H9 (cell line): Measurements from ENCODE around the gene MARF1. TPM values are rescaled to one million over a fixed set of nuclear protein-coding genes. Genes with fewer than 3 reads are reported as not detected.

ENCODE experiments used
- DNase-seq: peaks from one replicate; pipeline ENCODE4 v3.0.0-alpha.2; 2017
- H2AFZ ChIP-seq: one replicate; pipeline ENCODE4 v1.6.1; 2013; ENCODE audit warnings: mild to moderate bottlenecking, low read length, control low read depth, moderate library complexity
- H2AK5ac ChIP-seq: 2 replicates; pipeline ENCODE4 v1.6.1; 2013; ENCODE audit warnings: low read length, control low read depth, mixed read lengths; ENCODE audit not compliant: insufficient read length
- H2BK120ac ChIP-seq: one replicate; pipeline ENCODE4 v1.6.1; 2013; ENCODE audit warnings: low read depth, mild to moderate bottlenecking, low read length, control low read depth, inconsistent platforms; ENCODE audit not compliant: poor library complexity, severe bottlenecking
- H2BK12ac ChIP-seq: 2 replicates; pipeline ENCODE4 v1.6.1; 2013; ENCODE audit warnings: low read length, control low read depth, mixed read lengths, low read depth; ENCODE audit not compliant: insufficient read length
- H2BK15ac ChIP-seq: 2 replicates; pipeline ENCODE4 v1.6.1; 2013; ENCODE audit warnings: low read depth, low read length, control low read depth
- H2BK20ac ChIP-seq: one replicate; pipeline ENCODE4 v1.6.1; 2013; ENCODE audit warnings: low read depth, mild to moderate bottlenecking, low read length, control low read depth, inconsistent platforms; ENCODE audit not compliant: poor library complexity, severe bottlenecking
- H2BK5ac ChIP-seq: 2 replicates; pipeline ENCODE4 v1.6.1; 2013; ENCODE audit warnings: low read length, control low read depth, mixed read lengths; ENCODE audit not compliant: insufficient read length
- H3K14ac ChIP-seq: 2 replicates; pipeline ENCODE4 v1.6.1; 2013; ENCODE audit warnings: low read length, control low read depth; ENCODE audit not compliant: insufficient read depth
- H3K18ac ChIP-seq: 2 replicates; pipeline ENCODE4 v1.6.1; 2013; ENCODE audit warnings: low read depth, mild to moderate bottlenecking, mixed read lengths, low read length, control low read depth; ENCODE audit not compliant: insufficient read length
- H3K23ac ChIP-seq: 2 replicates; pipeline ENCODE4 v1.6.1; 2013; ENCODE audit warnings: low read length, control low read depth, mixed read lengths, low read depth; ENCODE audit not compliant: insufficient read length
- H3K23me2 ChIP-seq: 2 replicates; pipeline ENCODE4 v1.6.1; 2013; ENCODE audit warnings: low read depth, mild to moderate bottlenecking, mixed read lengths, low read length, control low read depth; ENCODE audit not compliant: insufficient read length, poor library complexity, severe bottlenecking
- H3K27ac ChIP-seq: 2 replicates; pipeline ENCODE4 v1.5.1; 2013; ENCODE audit warnings: low read length, control low read depth, mixed read lengths, low read depth; ENCODE audit not compliant: insufficient read length
- H3K27me3 ChIP-seq: 2 replicates; pipeline ENCODE4 v1.6.1; 2013; ENCODE audit warnings: low read length, control low read depth, inconsistent platforms; ENCODE audit not compliant: insufficient read depth
- H3K4ac ChIP-seq: 2 replicates; pipeline ENCODE4 v1.6.1; 2013; ENCODE audit warnings: low read depth, mild to moderate bottlenecking, control low read depth, inconsistent platforms, low read length, moderate library complexity
- H3K4me1 ChIP-seq: 2 replicates; pipeline ENCODE4 v1.6.1; 2013; ENCODE audit warnings: low read length, control low read depth, inconsistent platforms; ENCODE audit not compliant: insufficient read depth
- H3K4me2 ChIP-seq: 2 replicates; pipeline ENCODE4 v1.6.1; 2013; ENCODE audit warnings: low read length, control low read depth, mixed read lengths; ENCODE audit not compliant: insufficient read length, insufficient read depth
- H3K56ac ChIP-seq: 2 replicates; pipeline ENCODE4 v1.6.1; 2013; ENCODE audit warnings: low read depth, mild to moderate bottlenecking, mixed read lengths, low read length, control low read depth; ENCODE audit not compliant: insufficient read length
- H3K79me1 ChIP-seq: 2 replicates; pipeline ENCODE4 v1.6.1; 2013; ENCODE audit warnings: low read depth, mild to moderate bottlenecking, moderate library complexity, low read length, control low read depth, inconsistent platforms; ENCODE audit not compliant: insufficient read depth, poor library complexity, severe bottlenecking
- H3K79me2 ChIP-seq: 2 replicates; pipeline ENCODE4 v1.6.1; 2013; ENCODE audit warnings: low read length, control low read depth, inconsistent platforms; ENCODE audit not compliant: insufficient read depth
- H3K9ac ChIP-seq: 2 replicates; pipeline ENCODE4 v1.6.1; 2013; ENCODE audit warnings: low read length, control low read depth, mixed read lengths; ENCODE audit not compliant: insufficient read length; ENCODE audit errors: extremely low read depth
- H3K9me3 ChIP-seq: one replicate; pipeline ENCODE4 v1.6.1; 2013; ENCODE audit warnings: low read depth, low read length, inconsistent platforms; ENCODE audit not compliant: control insufficient read depth
- H3T11ph ChIP-seq: one replicate; pipeline ENCODE4 v1.6.1; 2013; ENCODE audit warnings: mild to moderate bottlenecking, low read length, control low read depth, inconsistent platforms
- H4K20me1 ChIP-seq: one replicate; pipeline ENCODE4 v1.6.1; 2013; ENCODE audit not compliant: control insufficient read depth, insufficient read length, insufficient read depth
- H4K5ac ChIP-seq: 2 replicates; pipeline ENCODE4 v1.6.1; 2013; ENCODE audit warnings: low read depth, mild to moderate bottlenecking, mixed read lengths, low read length, control low read depth; ENCODE audit not compliant: insufficient read length
- H4K8ac ChIP-seq: replicated peaks from 2 replicates; pipeline ENCODE4 v1.6.1; 2013; ENCODE audit warnings: low read length, control low read depth, mixed read lengths, low read depth; ENCODE audit not compliant: insufficient read length
- H4K91ac ChIP-seq: 2 replicates; pipeline ENCODE4 v1.6.1; 2013; ENCODE audit warnings: low read depth, mild to moderate bottlenecking, moderate library complexity, mixed read lengths, low read length, control low read depth; ENCODE audit not compliant: insufficient read length
- H3K27ac Mint-ChIP-seq, 3 experiments: 2 replicates in 2 of 3; 3 replicates in 1 of 3; pipeline ENCODE4 v1.8.0; 2020 to 2021; ENCODE audit warnings: mixed read lengths in 3 of 3, mild to moderate bottlenecking in 1 of 3, moderate library complexity in 1 of 3
- H3K27me3 Mint-ChIP-seq: 2 replicates; pipeline ENCODE4 v1.8.0; 2021; ENCODE audit warnings: low read depth, mild to moderate bottlenecking, moderate library complexity, mixed read lengths
- H3K36me3 Mint-ChIP-seq, 3 experiments: 2 replicates in 2 of 3; 3 replicates in 1 of 3; pipeline ENCODE4 v1.8.0; 2020 to 2021; ENCODE audit warnings: low read depth in 3 of 3, mixed read lengths in 3 of 3; ENCODE audit not compliant: insufficient read depth in 1 of 3
- H3K4me1 Mint-ChIP-seq, 2 experiments: 2 replicates each; pipeline ENCODE4 v1.8.0; 2020; ENCODE audit warnings: mixed read lengths in 2 of 2
- H3K4me3 Mint-ChIP-seq, 2 experiments: 2 replicates in 1 of 2; 3 replicates in 1 of 2; pipeline ENCODE4 v1.8.0; 2020 to 2021; ENCODE audit warnings: mild to moderate bottlenecking in 2 of 2, mixed read lengths in 2 of 2, moderate library complexity in 1 of 2
- H3K9me3 Mint-ChIP-seq, 2 experiments: 2 replicates in 1 of 2; 3 replicates in 1 of 2; pipeline ENCODE4 v1.8.0; 2020; ENCODE audit warnings: mild to moderate bottlenecking in 2 of 2, mixed read lengths in 2 of 2, moderate library complexity in 1 of 2
- WGBS: extraction: QIAGEN DNeasy Blood & Tissue Kit; methylation state at CpG from one replicate; pipeline ENCODE4 v1.1.7; 2013; ENCODE audit warnings: missing lambda C conversion rate, low lambda C conversion rate, mixed read lengths; ENCODE audit not compliant: insufficient read length; ENCODE audit errors: extremely low coverage; 5-methylcytosine and 5-hydroxymethylcytosine counted together
- total RNA-seq: library from RNA; stranded (reverse); gene quantifications from 2 replicates; pipeline ENCODE4 v1.2.1, GENCODE V29; 2021
- TF ChIP-seq, protein P1 (sequence below): fragments of 200-600 bp; sonication (generic); conservative IDR thresholded peaks from 3 replicates; pipeline ENCODE4 v1.8.0; 2021; ENCODE audit warnings: antibody characterized with exemption, mild to moderate bottlenecking

Gene MARF1
- total RNA-seq, 1 experiment from 2014 or later, result 23.3 TPM

DNA sequence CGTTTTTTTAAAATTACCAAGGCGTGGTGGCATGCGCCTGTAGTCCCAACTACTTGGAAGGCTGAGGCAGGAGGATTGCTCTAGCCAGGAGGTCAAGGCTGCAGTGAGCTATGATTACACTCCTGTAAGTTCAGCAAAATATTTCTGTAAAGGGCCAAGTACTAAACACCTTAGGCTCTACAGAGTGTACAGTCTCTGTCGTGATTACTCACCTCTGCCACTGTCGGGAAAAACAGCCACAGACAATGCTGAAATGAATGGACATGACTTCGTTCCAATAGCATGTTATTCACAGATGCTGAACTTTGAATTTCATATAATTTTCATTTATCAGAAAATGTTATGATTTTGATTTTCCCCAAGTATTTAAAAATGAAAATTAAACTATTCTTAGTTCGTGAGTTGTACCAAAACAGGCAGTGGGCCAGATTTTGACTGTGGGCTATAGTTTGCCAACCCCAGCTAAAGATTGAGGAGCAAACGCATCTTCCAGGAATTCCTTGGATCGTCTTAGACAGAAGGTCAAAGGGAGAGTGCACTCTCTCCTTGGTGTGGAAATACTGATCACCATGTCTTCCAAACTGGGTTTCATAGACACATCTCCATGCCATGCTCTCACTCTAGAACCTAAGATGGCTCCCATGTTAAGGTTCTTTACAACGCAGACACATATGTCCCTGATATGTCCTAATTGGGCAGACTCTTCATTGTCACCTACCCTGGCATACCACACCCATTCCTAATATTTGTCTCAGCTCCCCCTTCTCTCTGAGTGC is 89.5 kb downstream of the MARF1 start:
- no peaks in the 10 kb centered on the region for H3K27me3 Mint-ChIP-seq
- H3K4me3 Mint-ChIP-seq, result no peak overlapping the region
- no peak overlapping the region for H2BK12ac ChIP-seq
- H3K14ac ChIP-seq, result no peak overlapping the region
- H3K27me3 ChIP-seq, result no peaks in the 10 kb centered on the region
- no peak overlapping the region for H4K5ac ChIP-seq
- H3K36me3 Mint-ChIP-seq, result peaks cover 0 to 1% (median 0%) of the 10 kb centered on the region in 3 experiments; a peak in 1 of 7 replicates
- H3K79me2 ChIP-seq, result no peaks in the 10 kb centered on the region
- no peaks in the 10 kb centered on the region for H3K4me1 ChIP-seq
- no peak overlapping the region for H4K91ac ChIP-seq
- TF ChIP-seq, protein P1, sequence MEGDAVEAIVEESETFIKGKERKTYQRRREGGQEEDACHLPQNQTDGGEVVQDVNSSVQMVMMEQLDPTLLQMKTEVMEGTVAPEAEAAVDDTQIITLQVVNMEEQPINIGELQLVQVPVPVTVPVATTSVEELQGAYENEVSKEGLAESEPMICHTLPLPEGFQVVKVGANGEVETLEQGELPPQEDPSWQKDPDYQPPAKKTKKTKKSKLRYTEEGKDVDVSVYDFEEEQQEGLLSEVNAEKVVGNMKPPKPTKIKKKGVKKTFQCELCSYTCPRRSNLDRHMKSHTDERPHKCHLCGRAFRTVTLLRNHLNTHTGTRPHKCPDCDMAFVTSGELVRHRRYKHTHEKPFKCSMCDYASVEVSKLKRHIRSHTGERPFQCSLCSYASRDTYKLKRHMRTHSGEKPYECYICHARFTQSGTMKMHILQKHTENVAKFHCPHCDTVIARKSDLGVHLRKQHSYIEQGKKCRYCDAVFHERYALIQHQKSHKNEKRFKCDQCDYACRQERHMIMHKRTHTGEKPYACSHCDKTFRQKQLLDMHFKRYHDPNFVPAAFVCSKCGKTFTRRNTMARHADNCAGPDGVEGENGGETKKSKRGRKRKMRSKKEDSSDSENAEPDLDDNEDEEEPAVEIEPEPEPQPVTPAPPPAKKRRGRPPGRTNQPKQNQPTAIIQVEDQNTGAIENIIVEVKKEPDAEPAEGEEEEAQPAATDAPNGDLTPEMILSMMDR, result no peak
- no peak overlapping the region for H3K18ac ChIP-seq
- no peak overlapping the region for H2AFZ ChIP-seq
- H3K23me2 ChIP-seq, result no peaks in the 10 kb centered on the region
- no peak overlapping the region for H3K4me2 ChIP-seq
- H2BK5ac ChIP-seq, result no peak overlapping the region
- WGBS, result no CpG with 5 or more reads among the region's 10 CpGs
- DNase-seq, result no peak
- no peaks in the 10 kb centered on the region for H4K20me1 ChIP-seq
- no peaks in the 10 kb centered on the region for H3K9me3 ChIP-seq
- no peaks in the 10 kb centered on the region for H3K79me1 ChIP-seq
- H3K9me3 Mint-ChIP-seq, result no peaks in the 10 kb centered on the region
- no peak overlapping the region for H3K27ac ChIP-seq
- H3K4me1 Mint-ChIP-seq, result peaks cover 10 to 11% of the 10 kb centered on the region in 2 experiments
- H2BK15ac ChIP-seq, result no peak overlapping the region
- H3K56ac ChIP-seq, result no peak overlapping the region
- H2BK20ac ChIP-seq, result no peak overlapping the region
- no peak overlapping the region for H4K8ac ChIP-seq
- no peak overlapping the region for H2AK5ac ChIP-seq
- peak overlapping the region in 1 of 3 experiments; percentile 44; a peak in 1 of 7 replicates for H3K27ac Mint-ChIP-seq
- H2BK120ac ChIP-seq, result no peak overlapping the region
- no peak overlapping the region for H3K23ac ChIP-seq
- no peak overlapping the region for H3K9ac ChIP-seq
- no peak overlapping the region for H3T11ph ChIP-seq
- no peak overlapping the region for H3K4ac ChIP-seq
